ENCODE results near the gene SBNO2.

The SBNO2 gene

GRCh38 chr19:1167687-1168571 lies 6.1 kb downstream of the SBNO2 start:
- no peak for DNase-seq

GRCh38 chr19:1166872-1167573 lies 7.0 kb downstream of the SBNO2 start:
- DNase-seq = no peak

GRCh38 chr19:1164684-1165531 lies 9.2 kb downstream of the SBNO2 start:
- no peak for DNase-seq

- DNase-seq = no peak
These were observed 10.0 kb downstream of the SBNO2 start for GRCh38 chr19:1163934-1164683.

- DNase-seq = no peak
These were observed 10.7 kb downstream of the SBNO2 start for GRCh38 chr19:1163283-1163933.

- no peak for DNase-seq
These were observed 11.4 kb downstream of the SBNO2 start for GRCh38 chr19:1162404-1163282.

GRCh38 chr19:1161716-1162115 lies 12.4 kb downstream of the SBNO2 start:
- DNase-seq = no peak

- no peak for DNase-seq
These were observed 14.0 kb downstream of the SBNO2 start for GRCh38 chr19:1159864-1160595.

- no peak for DNase-seq
These were observed 15.1 kb downstream of the SBNO2 start for GRCh38 chr19:1158885-1159448.

GRCh38 chr19:1157931-1158884 lies 15.9 kb downstream of the SBNO2 start:
- no peak for DNase-seq

GRCh38 chr19:1156830-1157615 lies 17.0 kb downstream of the SBNO2 start:
- DNase-seq = no peak

- no peak for DNase-seq
These were observed 17.7 kb downstream of the SBNO2 start for GRCh38 chr19:1156305-1156801.

- DNase-seq = no peak
These were observed 18.4 kb downstream of the SBNO2 start for GRCh38 chr19:1155352-1156304.

GRCh38 chr19:1154731-1155351 lies 19.2 kb downstream of the SBNO2 start:
- DNase-seq = no peak

- DNase-seq = no peak
These were observed 20.0 kb downstream of the SBNO2 start for GRCh38 chr19:1153891-1154730.
